Nucleus accumbens (tissue), 56 donors: ENCODE measurements around the gene GRWD1.

ENCODE experiments used
- DNase-seq, 56 donors: peaks; one replicate each; lab custom pipeline; 2025; lab: John Stamatoyannopoulos, UW

The GRWD1 gene

DNA sequence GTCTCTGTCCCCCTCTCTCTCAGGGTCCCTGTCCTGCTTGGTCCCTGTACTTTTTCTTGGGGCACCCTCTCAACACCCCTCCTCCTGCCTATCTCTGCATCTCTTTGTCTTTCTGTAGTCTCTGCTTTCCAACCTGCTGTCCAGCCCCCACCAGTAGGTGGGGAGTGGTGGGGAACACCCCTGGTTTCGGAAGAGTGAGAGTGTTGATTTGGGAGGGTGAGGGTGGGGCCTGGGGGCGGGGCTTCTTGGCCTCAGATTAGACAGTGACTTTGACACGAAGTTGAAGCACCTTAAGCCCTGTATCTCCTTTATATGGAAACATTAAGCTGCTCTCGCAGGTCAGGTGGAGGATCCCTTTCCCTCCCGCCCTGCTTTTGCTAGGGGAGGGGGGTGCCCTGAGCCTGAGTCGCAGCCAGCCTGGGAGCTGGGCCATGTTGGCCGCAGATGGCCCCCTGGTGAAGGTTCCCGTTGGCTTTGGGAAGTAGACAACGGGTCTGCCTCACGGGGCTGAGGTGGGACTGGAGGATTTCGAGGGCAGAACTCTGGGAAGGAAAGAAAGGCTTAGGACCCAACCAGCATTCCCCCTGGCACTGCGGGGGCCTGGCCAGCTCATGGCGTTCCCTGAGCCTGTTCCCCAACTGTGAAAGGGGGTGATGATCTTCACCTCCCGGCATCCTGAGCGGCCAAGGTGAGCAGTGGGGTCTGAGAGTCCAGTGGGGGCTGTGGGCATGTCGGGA is 9.6 kb downstream of the GRWD1 start, which contains the start of gene KCNJ14:
TSS of gene KCNJ14 (plus strand) at position 404 of the 737 bp plus-strand sequence. CDS start 6,151 bp downstream, outside the sequence.
- peak in 13 of 56 donors; percentile 13 to 50 (median 28) for DNase-seq

- DNase-seq, result no peak
Measured at GRCh38 chr19:48455908-48456562, 10.3 kb downstream of the GRWD1 start.

- no peak for DNase-seq
Measured at GRCh38 chr19:48456864-48457263, 11.1 kb downstream of the GRWD1 start.

GRCh38 chr19:48458016-48458415 is 12.2 kb downstream of the GRWD1 start:
- DNase-seq, result no peak

- no peak for DNase-seq
Measured at GRCh38 chr19:48461651-48461981, 15.8 kb downstream of the GRWD1 start.

- DNase-seq, result no peak
Measured at GRCh38 chr19:48461982-48462655, 16.3 kb downstream of the GRWD1 start.

DNA sequence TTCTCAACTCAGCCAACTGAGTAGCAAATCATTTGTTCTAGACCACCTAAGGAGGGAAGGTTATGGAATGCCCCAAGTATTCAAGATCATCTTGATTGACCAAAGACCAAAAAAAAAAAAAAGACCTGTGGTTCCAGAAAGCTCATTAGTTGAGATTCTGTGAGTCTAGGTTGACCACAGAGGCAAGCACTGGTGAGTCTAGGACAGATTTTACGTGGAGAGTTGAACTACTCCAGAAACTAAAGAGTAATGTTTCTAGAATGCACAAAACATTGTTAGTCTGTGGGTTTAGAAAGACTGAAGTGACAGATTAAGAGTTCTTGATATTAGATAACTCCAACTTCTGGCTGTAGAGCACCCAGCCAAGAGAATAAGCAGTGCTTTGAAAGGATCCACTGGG is 19.4 kb downstream of the GRWD1 start:
- no peak for DNase-seq

DNA sequence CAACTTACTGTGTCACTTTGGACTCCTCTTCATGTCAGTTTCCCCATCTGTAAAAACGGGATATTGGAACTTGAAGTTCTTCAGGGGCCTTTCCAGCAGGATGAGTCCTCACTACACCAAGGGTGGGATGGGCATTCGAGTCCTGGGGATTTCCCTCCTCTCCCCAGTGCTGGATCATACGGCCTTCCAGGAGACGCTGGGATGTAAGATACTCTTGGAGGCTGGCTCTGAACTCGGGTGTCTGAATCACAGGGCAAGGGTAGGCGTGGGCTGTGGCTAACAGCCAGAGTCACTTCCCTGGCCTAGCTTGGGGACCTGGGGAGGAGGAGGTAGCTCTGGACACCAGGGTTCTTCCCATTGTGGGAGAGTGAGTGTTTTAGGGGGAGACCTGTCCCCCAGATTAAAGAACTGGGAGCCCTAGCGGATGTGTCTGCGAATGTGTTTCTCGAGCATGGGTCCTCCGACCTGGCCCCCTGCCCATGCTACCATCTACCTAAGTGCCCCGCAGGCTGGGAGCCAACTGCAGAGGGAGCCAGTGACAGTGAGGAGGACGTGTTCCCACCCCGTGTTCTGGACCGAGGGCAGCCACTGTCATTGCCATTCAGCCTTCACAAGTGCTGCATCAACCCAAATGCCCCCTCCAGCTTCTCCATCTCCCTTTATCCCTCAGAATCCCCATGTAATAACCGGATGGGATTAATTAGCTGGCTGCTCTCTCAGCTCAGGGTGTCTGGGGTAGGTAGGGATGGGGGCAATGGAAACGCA is 21.0 kb downstream of the GRWD1 start:
- DNase-seq, result no peak

GRCh38 chr19:48468772-48469288 is 23.0 kb downstream of the GRWD1 start:
- DNase-seq, result peak; percentile 89 to 100 (median 100)

DNA sequence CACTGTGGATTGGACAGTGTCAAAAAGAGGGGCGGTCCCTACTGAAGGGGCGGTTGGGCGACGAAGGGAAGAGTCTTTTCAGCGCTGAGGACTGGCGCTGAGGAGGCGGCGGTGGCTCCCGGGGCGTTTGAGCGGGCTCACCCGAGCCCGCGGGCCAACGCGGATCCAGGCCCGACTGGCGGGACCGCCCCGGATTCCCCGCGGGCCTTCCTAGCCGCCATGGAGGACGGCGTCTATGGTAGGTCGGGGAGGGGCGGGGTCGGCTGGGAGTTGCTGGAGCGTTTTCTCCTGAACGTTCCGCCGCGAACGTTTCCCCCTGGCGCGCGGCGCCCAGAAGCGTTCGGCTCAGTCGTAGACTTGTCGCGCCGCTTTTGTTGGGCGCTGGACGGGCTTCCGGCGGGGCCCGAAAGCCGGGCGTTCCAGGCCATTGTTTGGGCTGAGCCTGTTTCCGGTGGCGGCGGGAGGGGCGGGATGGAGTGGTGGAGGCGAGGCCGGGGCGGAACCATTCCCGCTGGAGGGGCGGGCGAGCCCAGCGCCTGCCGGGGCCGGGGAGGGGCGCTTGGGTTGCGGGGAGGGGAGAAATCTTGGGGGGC is 23.6 kb downstream of the GRWD1 start, which contains the start of gene CYTH2:
TSS of gene CYTH2 (plus strand) at position 81 of the 593 bp plus-strand sequence. CDS start at position 220, 139 bp downstream.
- DNase-seq, result peak in 55 of 56 donors; percentile 37 to 93 (median 81)

GRCh38 chr19:48469934-48470680 is 24.3 kb downstream of the GRWD1 start:
- DNase-seq, result peak in 1 of 56 donors; percentile 5

DNA sequence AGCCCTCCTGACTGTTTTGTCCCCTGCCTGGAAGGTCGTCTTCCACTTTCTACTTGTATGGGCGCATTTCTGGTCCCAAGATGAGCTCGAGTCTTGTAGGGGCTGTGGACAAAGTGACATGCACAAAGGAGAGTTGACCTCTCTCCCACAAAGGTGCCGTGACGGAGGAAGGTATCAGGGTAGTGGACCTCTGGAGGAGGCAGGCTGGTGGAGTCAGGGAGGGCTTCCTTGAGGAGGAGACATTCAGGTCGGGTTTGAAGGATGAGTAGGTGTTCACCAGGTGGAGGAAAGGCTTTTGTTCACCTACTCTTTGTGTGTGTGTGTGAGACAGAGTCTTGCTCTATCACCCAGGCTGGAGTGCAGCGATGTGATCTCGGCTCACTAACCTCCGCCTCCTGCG is 25.1 kb downstream of the GRWD1 start:
- no peak for DNase-seq

- no peak for DNase-seq
Measured at GRCh38 chr19:48471836-48472235, 26.1 kb downstream of the GRWD1 start.

DNA sequence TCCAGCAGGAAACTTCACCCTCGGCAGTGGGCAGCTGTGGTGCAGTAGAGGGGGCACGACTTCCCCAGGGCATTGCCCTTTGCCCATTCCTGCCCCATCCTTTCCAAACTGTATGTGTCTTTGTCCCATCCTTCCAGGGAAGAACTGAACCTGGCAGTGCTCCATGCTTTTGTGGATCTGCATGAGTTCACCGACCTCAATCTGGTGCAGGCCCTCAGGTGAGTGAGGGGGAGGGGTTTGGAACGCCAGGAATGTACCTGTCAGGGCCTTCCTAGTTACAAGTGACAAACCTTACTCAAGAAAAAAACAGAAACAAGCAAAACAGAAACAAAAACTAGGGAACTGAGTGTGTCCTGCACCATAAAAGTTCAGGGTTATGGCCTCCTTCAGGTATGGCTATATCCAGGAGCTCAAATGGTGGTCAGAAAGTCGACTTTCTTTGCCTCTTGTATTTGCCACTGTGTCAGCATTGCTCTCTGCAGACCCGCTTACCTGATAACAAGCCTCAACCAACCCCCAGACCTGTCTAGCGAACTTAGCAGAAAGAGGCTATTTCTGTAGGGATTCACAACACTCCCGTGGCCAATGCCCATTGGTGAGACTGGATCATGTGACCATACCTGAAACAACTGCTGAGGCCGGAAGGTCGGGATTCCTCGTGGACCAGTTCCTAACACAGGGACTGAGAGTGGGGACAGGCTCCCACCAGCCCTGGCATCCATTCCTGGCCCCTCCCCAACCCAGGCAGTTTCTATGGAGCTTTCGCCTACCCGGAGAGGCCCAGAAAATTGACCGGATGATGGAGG is 27.6 kb downstream of the GRWD1 start:
- no peak for DNase-seq

GRCh38 chr19:48474084-48474592 is 28.4 kb downstream of the GRWD1 start:
- DNase-seq, result no peak

GRCh38 chr19:48475369-48476068 is 29.7 kb downstream of the GRWD1 start:
- no peak for DNase-seq

- no peak for DNase-seq
Measured at GRCh38 chr19:48476176-48476575, 30.4 kb downstream of the GRWD1 start.
